Neural crest cell (in vitro differentiated cells): Measurements from ENCODE around the gene GMPPB. TPM values are rescaled to one million over a fixed set of nuclear protein-coding genes. Genes with fewer than 3 reads are reported as not detected.

ENCODE experiments used
- DNase-seq: peaks from one replicate; pipeline ENCODE4 v3.0.0; 2021; ENCODE audit warnings: low read depth, mixed read lengths, low spot score
- H3K27ac Mint-ChIP-seq: one replicate; pipeline ENCODE4 v1.8.0; 2021; ENCODE audit warnings: mild to moderate bottlenecking, mixed read lengths; ENCODE audit not compliant: unreplicated experiment
- H3K27me3 Mint-ChIP-seq: 2 replicates; pipeline ENCODE4 v1.8.0; 2021; ENCODE audit warnings: low read depth, mild to moderate bottlenecking, mixed read lengths
- H3K36me3 Mint-ChIP-seq: 2 replicates; pipeline ENCODE4 v1.8.0; 2021; ENCODE audit warnings: low read depth, mild to moderate bottlenecking, mixed read lengths
- H3K4me1 Mint-ChIP-seq: 2 replicates; pipeline ENCODE4 v1.8.0; 2021; ENCODE audit warnings: mixed read lengths
- H3K4me3 Mint-ChIP-seq: one replicate; pipeline ENCODE4 v1.8.0; 2021; ENCODE audit warnings: mild to moderate bottlenecking, mixed read lengths
- H3K9me3 Mint-ChIP-seq: 2 replicates; pipeline ENCODE4 v1.8.0; 2021; ENCODE audit warnings: mixed read lengths
- CTCF ChIP-seq: fragments of 200-600 bp; sonication (generic); conservative IDR thresholded peaks from 2 replicates; pipeline ENCODE4 v1.5.0; 2021; ENCODE audit warnings: antibody characterized with exemption, mild to moderate bottlenecking
- total RNA-seq: library from RNA; stranded (reverse); gene quantifications from 2 replicates; pipeline ENCODE4 v1.2.1, GENCODE V29; 2021

The GMPPB gene
- total RNA-seq, 1 donor from 2014 or later = 46.1 TPM

DNA sequence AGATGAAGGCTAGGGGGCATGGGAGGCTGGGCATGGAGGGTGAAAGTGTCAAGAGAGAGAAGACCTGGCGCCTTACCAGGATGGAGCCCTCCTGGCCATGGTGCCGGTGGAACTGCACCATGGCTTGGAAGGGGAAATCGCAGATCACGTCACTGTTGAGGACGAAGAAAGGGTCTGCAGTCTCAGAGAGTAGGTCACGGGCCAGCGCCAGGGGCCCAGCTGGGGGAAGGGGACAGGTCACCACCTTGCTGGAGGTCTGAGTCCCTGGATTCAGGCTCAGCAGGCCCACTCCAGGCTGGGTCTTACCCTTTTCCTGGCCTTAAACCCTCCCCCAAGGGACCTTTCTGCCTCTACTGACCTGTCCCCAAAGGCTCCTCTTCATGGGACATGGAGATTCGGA is 855 bp downstream of the GMPPB start:
- Mint-ChIP-seq H3K27ac (peak overlapping the region; percentile 96), H3K9me3 (no peaks in the 10 kb centered on the region), H3K4me1 (peaks cover 36% of the 10 kb centered on the region), H3K4me3 (peak overlapping the region; percentile 98), H3K36me3 (peaks cover 8% of the 10 kb centered on the region), H3K27me3 (peaks cover 19% of the 10 kb centered on the region)
- TF ChIP-seq CTCF = no peak
- no peak for DNase-seq

DNA sequence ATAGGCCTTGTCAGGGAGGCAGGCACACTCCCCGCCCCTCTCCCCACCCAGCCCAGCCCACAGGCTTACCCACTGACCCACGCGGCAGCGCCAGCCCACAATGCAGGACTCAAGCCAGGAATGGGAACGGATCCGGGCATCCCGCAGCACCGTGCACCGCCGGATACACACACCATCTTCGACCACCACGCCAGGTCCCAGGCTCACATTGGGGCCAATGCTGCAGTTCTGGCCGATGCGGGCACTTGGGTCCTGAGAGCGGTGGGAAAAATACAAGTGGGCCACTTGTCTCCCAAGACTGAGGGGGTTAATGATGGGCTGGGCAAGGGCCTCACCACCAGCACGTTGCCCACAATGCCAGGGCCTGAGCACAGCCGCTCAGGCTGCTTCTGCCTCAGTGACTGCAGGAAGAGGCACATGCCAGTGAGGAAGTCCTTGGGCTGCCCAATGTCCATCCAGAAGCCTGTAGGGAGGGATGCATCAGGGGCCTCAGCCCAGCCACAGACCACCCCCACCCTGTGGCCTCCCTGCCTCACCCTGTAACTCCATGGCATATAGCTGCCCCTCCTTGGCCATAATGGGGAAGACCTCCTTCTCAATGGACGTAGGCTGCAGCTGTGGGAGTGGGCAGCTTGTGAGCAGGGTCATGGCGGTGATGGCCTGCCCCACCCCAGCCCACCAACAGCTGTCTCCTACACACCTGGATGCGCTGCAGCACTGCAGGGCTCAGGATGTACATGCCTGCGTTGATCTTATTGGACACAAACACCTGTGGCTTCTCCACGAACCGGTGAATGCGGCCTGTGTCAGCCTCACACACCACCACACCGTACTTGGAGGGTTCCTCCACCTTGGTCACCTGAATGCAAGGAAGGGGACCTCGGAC is 1.6 kb downstream of the GMPPB start:
- peak overlapping the region; percentile 98 for H3K4me3 Mint-ChIP-seq
- no peak for DNase-seq
- peaks cover 36% of the 10 kb centered on the region for H3K4me1 Mint-ChIP-seq
- H3K27ac Mint-ChIP-seq = no peak overlapping the region
- peaks cover 19% of the 10 kb centered on the region for H3K27me3 Mint-ChIP-seq
- H3K9me3 Mint-ChIP-seq = no peaks in the 10 kb centered on the region
- no peak for TF ChIP-seq CTCF
- H3K36me3 Mint-ChIP-seq = peaks cover 8% of the 10 kb centered on the region

- peaks cover 36% of the 10 kb centered on the region for H3K4me1 Mint-ChIP-seq
- H3K27me3 Mint-ChIP-seq = peaks cover 19% of the 10 kb centered on the region
- H3K36me3 Mint-ChIP-seq = peaks cover 8% of the 10 kb centered on the region
- no peak for DNase-seq
- TF ChIP-seq CTCF = no peak
- H3K27ac Mint-ChIP-seq = no peak overlapping the region
- H3K4me3 Mint-ChIP-seq = peak overlapping the region; percentile 98
- no peaks in the 10 kb centered on the region for H3K9me3 Mint-ChIP-seq
Observed at GRCh38 chr3:49721596-49721895, 2.2 kb downstream of the GMPPB start.

DNA sequence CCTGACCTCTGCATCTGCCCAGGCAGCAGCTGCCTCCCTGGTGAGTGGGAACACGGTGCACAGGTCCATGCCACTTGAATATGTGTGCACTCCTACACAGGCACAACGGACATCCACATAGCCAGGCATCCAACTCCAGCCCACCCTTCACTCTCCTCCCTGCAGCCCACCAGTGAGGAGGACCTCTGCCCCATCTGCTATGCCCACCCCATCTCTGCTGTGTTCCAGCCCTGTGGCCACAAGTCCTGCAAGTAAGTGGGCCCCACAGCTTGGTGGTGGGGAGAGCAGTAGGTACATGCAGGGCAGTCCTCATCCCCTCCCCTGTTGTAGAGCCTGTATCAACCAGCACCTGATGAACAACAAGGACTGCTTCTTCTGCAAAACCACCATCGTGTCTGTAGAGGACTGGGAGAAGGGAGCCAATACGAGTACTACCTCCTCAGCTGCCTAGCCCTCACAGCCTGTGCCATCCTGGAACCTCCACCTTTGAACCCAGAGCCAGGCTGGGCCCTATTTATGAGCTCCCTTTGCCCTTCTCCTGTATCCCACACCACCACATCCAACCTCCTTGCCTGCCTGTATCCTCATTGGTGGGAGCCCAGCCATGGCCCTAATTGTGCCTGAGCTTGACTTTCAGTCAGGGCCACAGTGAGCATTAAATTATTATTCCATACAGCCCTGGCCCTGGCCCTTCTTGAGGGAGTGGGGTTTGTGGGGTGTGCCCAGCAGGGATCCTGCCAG is 2.7 kb downstream of the GMPPB start:
- no peak for TF ChIP-seq CTCF
- Mint-ChIP-seq H3K36me3 (peaks cover 8% of the 10 kb centered on the region), H3K4me3 (peak overlapping the region; percentile 98), H3K27ac (peak overlapping the region; percentile 29), H3K27me3 (peaks cover 19% of the 10 kb centered on the region), H3K4me1 (peaks cover 36% of the 10 kb centered on the region), H3K9me3 (no peaks in the 10 kb centered on the region)
- no peak for DNase-seq

GRCh38 chr3:49719214-49719884 is 4.4 kb downstream of the GMPPB start, which contains the start of gene AMIGO3:
TSS of gene AMIGO3 (minus strand) at chr3:49719684. CDS start at chr3:49719465, 219 bp downstream.
- peak; percentile 73 for TF ChIP-seq CTCF
- Mint-ChIP-seq H3K27me3 (peaks cover 19% of the 10 kb centered on the region), H3K27ac (peak within 1 kb of the TSS; percentile 92), H3K9me3 (no peaks in the 10 kb centered on the region), H3K36me3 (peaks cover 8% of the 10 kb centered on the region), H3K4me1 (peaks cover 31% of the 10 kb centered on the region), H3K4me3 (peak within 1 kb of the TSS; percentile 98)
- DNase-seq = peak; percentile 90
